ENCODE results near the gene SOBP.
"Not testable (repeated sequence)": the region's sequence is repeated elsewhere in the genome, so short reads cannot be mapped to it uniquely, and the experiment has no call there.

The SOBP gene

DNA sequence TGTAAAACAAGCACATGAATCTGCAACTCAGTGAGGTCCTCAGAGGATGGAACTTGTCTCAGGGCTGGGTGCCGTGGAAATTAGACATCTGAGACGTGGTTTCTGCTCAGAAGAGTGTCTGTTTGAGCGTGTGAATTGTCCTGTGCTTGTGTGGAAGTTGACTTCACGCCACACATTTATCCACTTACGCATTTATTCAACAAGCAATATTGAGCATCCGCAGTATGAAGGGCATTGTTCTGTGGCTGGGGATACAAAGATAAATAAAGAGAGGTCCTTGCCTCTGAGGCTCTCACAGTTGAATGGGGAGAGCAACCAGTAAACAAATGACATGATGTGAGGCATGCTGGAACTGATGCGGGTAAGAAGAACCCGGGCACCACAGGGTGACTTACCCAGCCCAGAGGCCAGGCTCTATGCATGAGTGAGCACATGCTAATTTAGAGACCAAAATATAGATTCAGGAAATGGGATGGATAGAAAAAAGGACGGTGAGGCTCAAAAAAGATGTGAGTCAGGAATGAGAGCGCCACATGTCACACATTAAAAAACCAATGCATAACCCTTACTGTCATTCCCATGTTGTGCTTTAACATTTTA, 60.4 kb downstream of the SOBP start:
- DNase-seq (ENCODE audit: low read depth in 2 of 2): no peak

GRCh38 chr6:107550906-107551305, 61.0 kb downstream of the SOBP start:
- no peak for DNase-seq (ENCODE audit: low read depth in 2 of 2)

DNA sequence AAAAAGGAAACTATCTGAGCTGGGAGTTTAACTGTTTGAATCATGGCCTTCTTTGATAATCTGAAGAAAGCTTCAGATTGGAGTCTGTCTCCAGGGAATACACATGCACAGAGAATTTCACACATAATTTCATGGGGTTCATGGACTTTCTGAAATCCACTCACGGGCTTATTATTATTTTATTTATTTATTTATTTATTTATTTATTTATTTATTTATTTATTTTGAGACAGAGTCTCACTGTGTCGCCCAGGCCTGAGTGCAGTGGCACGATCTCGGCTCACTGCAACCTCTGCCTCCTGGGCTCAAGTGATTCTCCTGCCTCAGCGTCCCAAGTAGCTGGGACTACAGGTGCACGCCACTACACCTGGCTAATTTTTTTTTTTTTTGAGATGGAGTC, 63.2 kb downstream of the SOBP start:
- DNase-seq (ENCODE audit: low read depth in 2 of 2): not testable (repeated sequence)

GRCh38 chr6:107554326-107554725, 64.4 kb downstream of the SOBP start:
- DNase-seq (ENCODE audit: low read depth in 2 of 2): no peak

GRCh38 chr6:107554918-107555317, 65.0 kb downstream of the SOBP start:
- no peak for DNase-seq (ENCODE audit: low read depth in 2 of 2)

- no peak for DNase-seq (ENCODE audit: low read depth in 2 of 2)
Observed at GRCh38 chr6:107555449-107555848, 65.5 kb downstream of the SOBP start.

GRCh38 chr6:107556082-107556481, 66.2 kb downstream of the SOBP start:
- no peak for DNase-seq (ENCODE audit: low read depth in 2 of 2)

GRCh38 chr6:107557698-107558097, 67.8 kb downstream of the SOBP start:
- no peak for DNase-seq (ENCODE audit: low read depth in 2 of 2)

DNA sequence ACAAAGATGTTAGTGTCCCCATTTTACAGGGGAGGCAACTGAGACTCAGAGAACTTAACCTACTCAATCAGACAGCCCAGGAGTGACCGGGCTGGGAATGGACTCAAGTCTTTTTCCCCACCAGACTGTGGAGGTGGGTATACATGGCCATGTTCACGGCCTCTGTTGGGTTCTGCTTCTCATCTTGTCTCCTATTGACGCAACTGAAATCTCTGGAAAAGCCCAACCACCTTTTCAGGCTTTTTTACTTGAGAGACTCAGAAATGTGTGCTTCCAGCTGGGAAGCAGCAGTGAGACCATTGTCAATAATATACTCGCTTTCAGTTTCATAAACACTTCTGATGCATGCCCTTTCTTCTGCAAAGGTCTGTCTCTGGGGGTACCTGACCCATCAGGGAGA, 70.7 kb downstream of the SOBP start:
- DNase-seq (ENCODE audit: low read depth in 2 of 2): no peak

GRCh38 chr6:107561306-107561705, 71.4 kb downstream of the SOBP start:
- DNase-seq (ENCODE audit: low read depth in 2 of 2): no peak

DNA sequence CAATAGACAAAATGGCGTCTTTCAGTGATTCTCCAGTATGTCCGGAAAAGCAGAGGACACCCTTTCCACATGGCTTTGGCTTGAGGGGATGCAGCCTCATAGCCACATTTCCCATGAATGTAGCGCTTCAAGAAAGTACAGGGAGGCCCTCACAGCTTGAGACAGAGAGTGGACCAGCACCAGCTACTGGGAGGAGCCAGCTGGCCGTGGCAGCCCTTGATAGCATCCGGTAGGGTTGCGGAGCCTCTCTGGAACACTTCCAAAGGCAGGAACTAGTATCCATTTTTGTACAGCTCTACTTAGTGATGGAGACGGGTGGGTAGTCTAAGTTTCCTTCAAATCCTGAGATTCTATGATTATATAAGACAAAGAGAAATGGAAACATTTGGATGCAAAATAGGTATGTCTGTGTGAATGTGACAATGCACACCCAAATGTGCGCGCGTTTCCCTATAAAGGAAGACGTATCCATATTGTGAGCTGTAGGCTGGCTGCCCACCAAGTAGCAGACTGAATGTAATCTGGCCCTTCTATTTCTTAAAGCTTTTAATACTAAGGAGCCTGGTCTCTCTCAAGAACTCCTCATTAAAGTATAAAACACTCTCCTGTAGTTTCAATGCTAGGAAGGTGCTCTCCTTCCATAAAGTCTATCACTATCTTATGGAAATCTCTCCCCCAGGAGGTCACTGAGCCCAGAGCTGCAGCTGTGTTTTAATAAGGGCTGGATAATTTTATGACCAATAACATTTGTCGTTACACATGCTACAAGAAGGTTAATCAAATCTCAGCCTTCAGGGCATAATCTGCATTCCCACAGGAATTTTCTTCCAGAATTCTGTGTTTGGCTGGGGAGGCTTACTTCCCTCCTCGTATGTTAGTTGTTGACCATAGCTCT, 74.0 kb downstream of the SOBP start:
- DNase-seq (ENCODE audit: low read depth in 2 of 2): no peak

GRCh38 chr6:107564589-107564951, 74.7 kb downstream of the SOBP start:
- no peak for DNase-seq (ENCODE audit: low read depth in 2 of 2)

GRCh38 chr6:107565165-107565723, 75.3 kb downstream of the SOBP start:
- no peak for DNase-seq (ENCODE audit: low read depth in 2 of 2)

DNA sequence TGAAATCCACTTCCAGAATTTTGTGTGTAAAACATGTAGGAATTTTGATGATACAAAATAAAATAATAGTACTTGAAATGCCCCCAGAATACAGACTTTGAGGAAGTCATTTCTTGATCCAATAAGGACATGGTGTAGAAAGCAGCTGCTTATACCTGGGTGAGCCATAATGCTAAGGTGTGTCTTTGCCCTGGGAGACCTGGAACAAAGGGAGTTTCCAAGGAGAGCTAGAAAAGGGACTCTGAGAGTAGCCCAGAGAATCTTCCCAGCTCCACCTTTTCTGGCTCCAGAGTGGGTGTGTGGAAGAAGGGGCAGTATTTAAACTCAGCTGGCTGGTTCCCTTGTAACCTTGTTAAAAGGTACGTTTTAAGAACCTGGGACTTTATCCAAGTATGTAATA, 77.7 kb downstream of the SOBP start:
- no peak for DNase-seq (ENCODE audit: low read depth in 2 of 2)

DNA sequence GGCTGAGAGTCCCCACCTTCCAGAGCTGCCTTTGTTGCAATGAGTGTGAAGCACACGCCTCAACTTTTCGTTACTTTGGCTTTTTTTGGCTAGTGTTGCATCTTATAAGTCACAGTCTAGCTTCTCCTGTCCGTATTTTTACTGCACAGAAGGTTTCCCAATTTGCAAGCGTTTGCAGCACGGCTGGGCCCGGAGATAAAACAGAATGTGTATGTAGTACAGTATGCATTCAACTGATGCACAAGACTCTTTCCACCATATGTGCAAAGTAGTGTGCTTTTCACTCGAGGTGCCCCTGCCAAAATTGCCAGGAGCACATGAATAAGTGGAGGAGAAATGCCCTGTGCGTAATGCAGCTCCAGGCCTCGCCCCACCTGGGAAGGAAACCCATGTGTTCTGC, 79.6 kb downstream of the SOBP start:
- no peak for DNase-seq (ENCODE audit: low read depth in 2 of 2)

GRCh38 chr6:107571354-107571753, 81.4 kb downstream of the SOBP start:
- DNase-seq (ENCODE audit: low read depth in 2 of 2): no peak

GRCh38 chr6:107572886-107573285, 83.0 kb downstream of the SOBP start:
- DNase-seq (ENCODE audit: low read depth in 2 of 2): no peak

GRCh38 chr6:107574856-107575255, 84.9 kb downstream of the SOBP start:
- DNase-seq (ENCODE audit: low read depth in 2 of 2): no peak

DNA sequence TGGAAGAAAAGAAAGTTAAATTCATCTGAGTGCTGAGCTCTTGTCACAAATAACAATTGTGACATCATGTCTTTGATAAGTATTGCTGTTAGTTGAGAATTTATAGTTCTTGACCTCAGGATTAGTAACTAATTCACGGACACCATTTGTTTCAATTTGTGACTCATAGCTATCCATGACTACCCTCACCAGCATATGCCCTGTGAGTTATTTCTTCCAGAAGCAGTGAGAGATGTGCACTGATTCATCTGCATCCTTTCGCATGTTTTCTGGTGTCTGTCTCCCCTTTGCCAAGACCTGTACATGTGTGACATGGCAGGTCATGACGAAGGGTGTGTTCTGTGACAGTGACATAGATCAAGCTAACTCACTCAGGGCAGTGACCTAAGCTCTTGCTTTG, 86.9 kb downstream of the SOBP start:
- DNase-seq (ENCODE audit: low read depth in 2 of 2): no peak

DNA sequence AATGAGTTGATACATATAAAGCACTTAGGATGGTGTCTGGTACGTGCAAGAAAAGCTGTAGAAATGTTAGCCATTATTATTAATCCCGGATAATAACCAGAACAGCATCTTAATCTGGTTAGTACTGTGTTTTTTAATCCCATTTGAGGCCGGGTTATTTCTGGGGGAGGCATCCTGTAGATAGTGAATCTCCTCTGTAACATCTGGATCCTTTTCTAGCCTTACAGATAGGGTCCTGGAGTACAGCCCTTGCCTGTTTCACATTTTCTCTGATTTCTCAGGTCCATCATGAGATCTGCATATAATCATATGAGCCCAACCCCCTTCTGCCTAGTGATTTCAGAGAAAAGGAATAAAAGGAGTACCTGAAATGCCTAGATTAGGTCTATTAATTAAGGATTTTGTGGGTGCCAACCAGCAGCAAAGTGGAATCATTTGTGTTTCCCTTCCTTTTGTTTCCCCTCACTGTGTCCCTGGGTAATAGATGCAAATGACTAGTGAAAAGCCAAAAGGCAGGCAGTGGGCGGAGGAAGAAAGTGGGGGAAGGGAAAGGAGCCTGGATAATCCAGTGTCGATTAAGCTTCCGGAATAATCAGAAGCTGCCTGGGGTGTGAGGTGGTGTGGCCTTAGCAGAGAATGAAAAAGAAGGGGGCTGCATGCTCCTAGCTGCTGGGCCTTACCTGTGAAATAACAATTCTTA, 88.9 kb downstream of the SOBP start:
- DNase-seq (ENCODE audit: low read depth in 2 of 2): no peak

GRCh38 chr6:107579456-107580056, 89.6 kb downstream of the SOBP start:
- no peak for DNase-seq (ENCODE audit: low read depth in 2 of 2)

- no peak for DNase-seq (ENCODE audit: low read depth in 2 of 2)
Observed at GRCh38 chr6:107582086-107582485, 92.2 kb downstream of the SOBP start.

All from stimulated activated CD8-positive, alpha-beta memory T cell treated with anti-CD3 and anti-CD28 coated beads, Interleukin-2, amount 100 ng/mL, for 48 hours (primary cell).